Rectal smooth muscle tissue (tissue), 1 donor: ENCODE data around the gene MPC1.
A peak's percentile ranks its signal among the peaks of the same experiment; 100 is the strongest.

Experiments
- H3K27ac ChIP-seq: one replicate; pipeline ENCODE4 v1.7.0; 2013; ENCODE audit warnings: low read depth, low read length, inconsistent platforms
- H3K27me3 ChIP-seq: one replicate; pipeline ENCODE4 v1.7.0; 2013; ENCODE audit warnings: low read length; ENCODE audit not compliant: control insufficient read depth, insufficient read depth
- H3K36me3 ChIP-seq: one replicate; pipeline ENCODE4 v1.7.0; 2013; ENCODE audit warnings: low read length; ENCODE audit not compliant: control insufficient read depth, insufficient read depth
- H3K4me1 ChIP-seq: one replicate; pipeline ENCODE4 v1.7.0; 2013; ENCODE audit warnings: low read length; ENCODE audit not compliant: control insufficient read depth, insufficient read depth
- H3K4me3 ChIP-seq: one replicate; pipeline ENCODE4 v1.7.0; 2013; ENCODE audit warnings: low read length
- H3K9ac ChIP-seq: one replicate; pipeline ENCODE4 v1.7.0; 2013; ENCODE audit warnings: low read length

MPC1 gene

GRCh38 chr6:166382933-166383801 lies at the start of gene MPC1:
MPC1 (minus strand) TSS chr6:166382940; CDS start chr6:166382876, 64 bp downstream.
- Histone ChIP-seq H3K9ac (peak within 1 kb of the TSS; percentile 96), H3K4me1 (peaks cover 6% of the 10 kb centered on the region), H3K36me3 (no peaks in the 10 kb centered on the region), H3K27me3 (no peaks in the 10 kb centered on the region), H3K4me3 (peak within 1 kb of the TSS; percentile 99), H3K27ac (peak within 1 kb of the TSS; percentile 91)

- Histone ChIP-seq H3K4me3 (no peak overlapping the region), H3K9ac (no peak overlapping the region), H3K36me3 (peaks cover 2% of the 10 kb centered on the region), H3K4me1 (no peaks in the 10 kb centered on the region), H3K27ac (no peak overlapping the region), H3K27me3 (no peaks in the 10 kb centered on the region)
Measured at GRCh38 chr6:166430269-166430668, 47.5 kb upstream of the MPC1 start.

- Histone ChIP-seq H3K4me3 (no peak overlapping the region), H3K4me1 (no peaks in the 10 kb centered on the region), H3K36me3 (peaks cover 6% of the 10 kb centered on the region), H3K27me3 (no peaks in the 10 kb centered on the region), H3K9ac (no peak overlapping the region), H3K27ac (no peak overlapping the region)
Measured at GRCh38 chr6:166424431-166424830, 41.7 kb upstream of the MPC1 start.

- Histone ChIP-seq H3K9ac (no peak overlapping the region), H3K36me3 (peaks cover 6% of the 10 kb centered on the region), H3K27me3 (no peaks in the 10 kb centered on the region), H3K4me3 (no peak overlapping the region), H3K4me1 (no peaks in the 10 kb centered on the region), H3K27ac (no peak overlapping the region)
Measured at GRCh38 chr6:166423781-166424180, 41.0 kb upstream of the MPC1 start.

- Histone ChIP-seq H3K4me3 (no peak overlapping the region), H3K4me1 (no peaks in the 10 kb centered on the region), H3K27ac (no peak overlapping the region), H3K36me3 (peaks cover 11% of the 10 kb centered on the region), H3K27me3 (no peaks in the 10 kb centered on the region), H3K9ac (no peak overlapping the region)
Measured at GRCh38 chr6:166423051-166423745, 40.5 kb upstream of the MPC1 start.

- H3K27ac ChIP-seq, result no peak overlapping the region
- peaks cover 11% of the 10 kb centered on the region for H3K36me3 ChIP-seq
- no peak overlapping the region for H3K4me3 ChIP-seq
- no peak overlapping the region for H3K9ac ChIP-seq
- no peaks in the 10 kb centered on the region for H3K4me1 ChIP-seq
- H3K27me3 ChIP-seq, result no peaks in the 10 kb centered on the region
Measured at GRCh38 chr6:166422201-166422940, 39.6 kb upstream of the MPC1 start.

GRCh38 chr6:166420351-166420750 lies 37.6 kb upstream of the MPC1 start:
- Histone ChIP-seq H3K4me3 (no peak overlapping the region), H3K9ac (no peak overlapping the region), H3K27me3 (no peaks in the 10 kb centered on the region), H3K36me3 (peaks cover 11% of the 10 kb centered on the region), H3K27ac (no peak overlapping the region), H3K4me1 (no peaks in the 10 kb centered on the region)

GRCh38 chr6:166419717-166420116 lies 37.0 kb upstream of the MPC1 start:
- no peak overlapping the region for H3K4me3 ChIP-seq
- H3K4me1 ChIP-seq, result no peaks in the 10 kb centered on the region
- no peak overlapping the region for H3K9ac ChIP-seq
- no peaks in the 10 kb centered on the region for H3K27me3 ChIP-seq
- no peak overlapping the region for H3K27ac ChIP-seq
- H3K36me3 ChIP-seq, result peaks cover 11% of the 10 kb centered on the region

GRCh38 chr6:166419286-166419685 lies 36.5 kb upstream of the MPC1 start:
- peaks cover 11% of the 10 kb centered on the region for H3K36me3 ChIP-seq
- no peak overlapping the region for H3K4me3 ChIP-seq
- H3K9ac ChIP-seq, result no peak overlapping the region
- H3K27me3 ChIP-seq, result no peaks in the 10 kb centered on the region
- no peak overlapping the region for H3K27ac ChIP-seq
- no peaks in the 10 kb centered on the region for H3K4me1 ChIP-seq

- H3K36me3 ChIP-seq, result peaks cover 11% of the 10 kb centered on the region
- no peak overlapping the region for H3K27ac ChIP-seq
- H3K4me1 ChIP-seq, result no peaks in the 10 kb centered on the region
- no peak overlapping the region for H3K4me3 ChIP-seq
- H3K27me3 ChIP-seq, result no peaks in the 10 kb centered on the region
- no peak overlapping the region for H3K9ac ChIP-seq
Measured at GRCh38 chr6:166418691-166419143, 36.0 kb upstream of the MPC1 start.

- no peaks in the 10 kb centered on the region for H3K27me3 ChIP-seq
- H3K9ac ChIP-seq, result no peak overlapping the region
- no peaks in the 10 kb centered on the region for H3K4me1 ChIP-seq
- H3K27ac ChIP-seq, result no peak overlapping the region
- no peak overlapping the region for H3K4me3 ChIP-seq
- peaks cover 5% of the 10 kb centered on the region for H3K36me3 ChIP-seq
Measured at GRCh38 chr6:166417285-166417691, 34.5 kb upstream of the MPC1 start.

- Histone ChIP-seq H3K27me3 (no peaks in the 10 kb centered on the region), H3K9ac (no peak overlapping the region), H3K4me3 (no peak overlapping the region), H3K27ac (no peak overlapping the region), H3K36me3 (peaks cover 5% of the 10 kb centered on the region), H3K4me1 (no peaks in the 10 kb centered on the region)
Measured at GRCh38 chr6:166415833-166416347, 33.1 kb upstream of the MPC1 start.
